Measurements from ENCODE around the gene LSM5. TPM values are rescaled to one million over a fixed set of nuclear protein-coding genes. Genes with fewer than 3 reads are reported as not detected.
A peak's percentile ranks its signal among the peaks of the same experiment; 100 is the strongest.

Gene LSM5
- total and polyA plus RNA-seq, 12 donors, result 36.1 to 58.3 (median 40.9) TPM

- no peak overlapping the region for H3K27ac ChIP-seq
- WGBS, 2 donors, result 98% methylated on average over 6 of the region's 6 CpGs
- DNase-seq, result no peak
- intact Hi-C loops (cut with DNase I), result no loop called here
- ATAC-seq, result no peak
- H3K9me3 ChIP-seq, result peaks cover 0 to 41% (median 3%) of the 10 kb centered on the region in 11 donors
- no peaks in the 10 kb centered on the region for H3K27me3 ChIP-seq
- peaks cover 0 to 14% (median 0%) of the 10 kb centered on the region in 9 donors for H3K36me3 ChIP-seq
- H3K4me1 ChIP-seq, result peaks cover 0 to 22% (median 10%) of the 10 kb centered on the region in 9 donors
- TF ChIP-seq CTCF (IDR thresholded peaks at IDR 0.05), result no peak
- no peak overlapping the region for H3K4me3 ChIP-seq
Observed at GRCh38 chr7:32522746-32523530, 32.8 kb upstream of the LSM5 start.

GRCh38 chr7:32519763-32520162, 29.6 kb upstream of the LSM5 start:
- H3K4me3 ChIP-seq, result no peak overlapping the region
- DNase-seq (no peak), ATAC-seq (no peak)
- intact Hi-C loops (cut with DNase I), result no loop called here
- peaks cover 0 to 55% (median 3%) of the 10 kb centered on the region in 11 donors for H3K9me3 ChIP-seq
- H3K27me3 ChIP-seq, result no peaks in the 10 kb centered on the region
- 94 to 96% methylated on average over 2 of the region's 2 CpGs for WGBS, 2 donors
- peaks cover 0 to 19% (median 8%) of the 10 kb centered on the region in 9 donors for H3K4me1 ChIP-seq
- no peak overlapping the region for H3K27ac ChIP-seq
- peaks cover 0 to 8% (median 0%) of the 10 kb centered on the region in 9 donors for H3K36me3 ChIP-seq
- no peak for TF ChIP-seq CTCF (IDR thresholded peaks at IDR 0.05)

GRCh38 chr7:32518534-32519140, 28.5 kb upstream of the LSM5 start:
- Histone ChIP-seq H3K36me3 (peaks cover 0 to 8% (median 0%) of the 10 kb centered on the region in 9 donors), H3K9me3 (peaks cover 0 to 55% (median 3%) of the 10 kb centered on the region in 11 donors), H3K4me1 (peaks cover 0 to 21% (median 8%) of the 10 kb centered on the region in 9 donors), H3K4me3 (no peak overlapping the region), H3K27ac (no peak overlapping the region), H3K27me3 (no peaks in the 10 kb centered on the region)
- intact Hi-C loops (cut with DNase I), result no loop called here
- 87 to 90% methylated on average over 2 of the region's 2 CpGs for WGBS, 2 donors
- no peak for DNase-seq
- TF ChIP-seq CTCF (IDR thresholded peaks at IDR 0.05), result no peak
- no peak for ATAC-seq

GRCh38 chr7:32516551-32517100, 26.4 kb upstream of the LSM5 start:
- H3K27me3 ChIP-seq, result no peaks in the 10 kb centered on the region
- no peak overlapping the region for H3K27ac ChIP-seq
- DNase-seq (no peak), ATAC-seq (peak in 1 of 8 donors; percentile 27)
- intact Hi-C loops (cut with DNase I), result no loop called here
- no peak for TF ChIP-seq CTCF (IDR thresholded peaks at IDR 0.05)
- 79 to 86% methylated on average over 3 of the region's 3 CpGs for WGBS, 2 donors
- peaks cover 0 to 32% (median 8%) of the 10 kb centered on the region in 9 donors for H3K4me1 ChIP-seq
- H3K4me3 ChIP-seq, result no peak overlapping the region
- peaks cover 0 to 8% (median 0%) of the 10 kb centered on the region in 9 donors for H3K36me3 ChIP-seq
- H3K9me3 ChIP-seq, result peaks cover 0 to 46% (median 3%) of the 10 kb centered on the region in 11 donors
